H9 (cell line): ENCODE data around the gene BTBD18. TPM values are rescaled to one million over a fixed set of nuclear protein-coding genes. Genes with fewer than 3 reads are reported as not detected.
A peak's percentile ranks its signal among the peaks of the same experiment; 100 is the strongest.

Experiments
- DNase-seq: peaks from one replicate; pipeline ENCODE4 v3.0.0-alpha.2; 2017
- H2AFZ ChIP-seq: one replicate; pipeline ENCODE4 v1.6.1; 2013; ENCODE audit warnings: mild to moderate bottlenecking, low read length, control low read depth, moderate library complexity
- H2AK5ac ChIP-seq: 2 replicates; pipeline ENCODE4 v1.6.1; 2013; ENCODE audit warnings: low read length, control low read depth, mixed read lengths; ENCODE audit not compliant: insufficient read length
- H2BK120ac ChIP-seq: one replicate; pipeline ENCODE4 v1.6.1; 2013; ENCODE audit warnings: low read depth, mild to moderate bottlenecking, low read length, control low read depth, inconsistent platforms; ENCODE audit not compliant: poor library complexity, severe bottlenecking
- H2BK12ac ChIP-seq: 2 replicates; pipeline ENCODE4 v1.6.1; 2013; ENCODE audit warnings: low read length, control low read depth, mixed read lengths, low read depth; ENCODE audit not compliant: insufficient read length
- H2BK15ac ChIP-seq: 2 replicates; pipeline ENCODE4 v1.6.1; 2013; ENCODE audit warnings: low read depth, low read length, control low read depth
- H2BK20ac ChIP-seq: one replicate; pipeline ENCODE4 v1.6.1; 2013; ENCODE audit warnings: low read depth, mild to moderate bottlenecking, low read length, control low read depth, inconsistent platforms; ENCODE audit not compliant: poor library complexity, severe bottlenecking
- H2BK5ac ChIP-seq: 2 replicates; pipeline ENCODE4 v1.6.1; 2013; ENCODE audit warnings: low read length, control low read depth, mixed read lengths; ENCODE audit not compliant: insufficient read length
- H3K14ac ChIP-seq: 2 replicates; pipeline ENCODE4 v1.6.1; 2013; ENCODE audit warnings: low read length, control low read depth; ENCODE audit not compliant: insufficient read depth
- H3K18ac ChIP-seq: 2 replicates; pipeline ENCODE4 v1.6.1; 2013; ENCODE audit warnings: low read depth, mild to moderate bottlenecking, mixed read lengths, low read length, control low read depth; ENCODE audit not compliant: insufficient read length
- H3K23ac ChIP-seq: 2 replicates; pipeline ENCODE4 v1.6.1; 2013; ENCODE audit warnings: low read length, control low read depth, mixed read lengths, low read depth; ENCODE audit not compliant: insufficient read length
- H3K23me2 ChIP-seq: 2 replicates; pipeline ENCODE4 v1.6.1; 2013; ENCODE audit warnings: low read depth, mild to moderate bottlenecking, mixed read lengths, low read length, control low read depth; ENCODE audit not compliant: insufficient read length, poor library complexity, severe bottlenecking
- H3K27ac ChIP-seq: 2 replicates; pipeline ENCODE4 v1.5.1; 2013; ENCODE audit warnings: low read length, control low read depth, mixed read lengths, low read depth; ENCODE audit not compliant: insufficient read length
- H3K27me3 ChIP-seq: 2 replicates; pipeline ENCODE4 v1.6.1; 2013; ENCODE audit warnings: low read length, control low read depth, inconsistent platforms; ENCODE audit not compliant: insufficient read depth
- H3K4ac ChIP-seq: 2 replicates; pipeline ENCODE4 v1.6.1; 2013; ENCODE audit warnings: low read depth, mild to moderate bottlenecking, control low read depth, inconsistent platforms, low read length, moderate library complexity
- H3K4me1 ChIP-seq: 2 replicates; pipeline ENCODE4 v1.6.1; 2013; ENCODE audit warnings: low read length, control low read depth, inconsistent platforms; ENCODE audit not compliant: insufficient read depth
- H3K4me2 ChIP-seq: 2 replicates; pipeline ENCODE4 v1.6.1; 2013; ENCODE audit warnings: low read length, control low read depth, mixed read lengths; ENCODE audit not compliant: insufficient read length, insufficient read depth
- H3K56ac ChIP-seq: 2 replicates; pipeline ENCODE4 v1.6.1; 2013; ENCODE audit warnings: low read depth, mild to moderate bottlenecking, mixed read lengths, low read length, control low read depth; ENCODE audit not compliant: insufficient read length
- H3K79me1 ChIP-seq: 2 replicates; pipeline ENCODE4 v1.6.1; 2013; ENCODE audit warnings: low read depth, mild to moderate bottlenecking, moderate library complexity, low read length, control low read depth, inconsistent platforms; ENCODE audit not compliant: insufficient read depth, poor library complexity, severe bottlenecking
- H3K79me2 ChIP-seq: 2 replicates; pipeline ENCODE4 v1.6.1; 2013; ENCODE audit warnings: low read length, control low read depth, inconsistent platforms; ENCODE audit not compliant: insufficient read depth
- H3K9ac ChIP-seq: 2 replicates; pipeline ENCODE4 v1.6.1; 2013; ENCODE audit warnings: low read length, control low read depth, mixed read lengths; ENCODE audit not compliant: insufficient read length; ENCODE audit errors: extremely low read depth
- H3K9me3 ChIP-seq: one replicate; pipeline ENCODE4 v1.6.1; 2013; ENCODE audit warnings: low read depth, low read length, inconsistent platforms; ENCODE audit not compliant: control insufficient read depth
- H3T11ph ChIP-seq: one replicate; pipeline ENCODE4 v1.6.1; 2013; ENCODE audit warnings: mild to moderate bottlenecking, low read length, control low read depth, inconsistent platforms
- H4K20me1 ChIP-seq: one replicate; pipeline ENCODE4 v1.6.1; 2013; ENCODE audit not compliant: control insufficient read depth, insufficient read length, insufficient read depth
- H4K5ac ChIP-seq: 2 replicates; pipeline ENCODE4 v1.6.1; 2013; ENCODE audit warnings: low read depth, mild to moderate bottlenecking, mixed read lengths, low read length, control low read depth; ENCODE audit not compliant: insufficient read length
- H4K8ac ChIP-seq: replicated peaks from 2 replicates; pipeline ENCODE4 v1.6.1; 2013; ENCODE audit warnings: low read length, control low read depth, mixed read lengths, low read depth; ENCODE audit not compliant: insufficient read length
- H4K91ac ChIP-seq: 2 replicates; pipeline ENCODE4 v1.6.1; 2013; ENCODE audit warnings: low read depth, mild to moderate bottlenecking, moderate library complexity, mixed read lengths, low read length, control low read depth; ENCODE audit not compliant: insufficient read length
- H3K27ac Mint-ChIP-seq, 3 experiments: 2 replicates in 2 of 3; 3 replicates in 1 of 3; pipeline ENCODE4 v1.8.0; 2020 to 2021; ENCODE audit warnings: mixed read lengths in 3 of 3, mild to moderate bottlenecking in 1 of 3, moderate library complexity in 1 of 3
- H3K27me3 Mint-ChIP-seq: 2 replicates; pipeline ENCODE4 v1.8.0; 2021; ENCODE audit warnings: low read depth, mild to moderate bottlenecking, moderate library complexity, mixed read lengths
- H3K36me3 Mint-ChIP-seq, 3 experiments: 2 replicates in 2 of 3; 3 replicates in 1 of 3; pipeline ENCODE4 v1.8.0; 2020 to 2021; ENCODE audit warnings: low read depth in 3 of 3, mixed read lengths in 3 of 3; ENCODE audit not compliant: insufficient read depth in 1 of 3
- H3K4me1 Mint-ChIP-seq, 2 experiments: 2 replicates each; pipeline ENCODE4 v1.8.0; 2020; ENCODE audit warnings: mixed read lengths in 2 of 2
- H3K4me3 Mint-ChIP-seq, 2 experiments: 2 replicates in 1 of 2; 3 replicates in 1 of 2; pipeline ENCODE4 v1.8.0; 2020 to 2021; ENCODE audit warnings: mild to moderate bottlenecking in 2 of 2, mixed read lengths in 2 of 2, moderate library complexity in 1 of 2
- H3K9me3 Mint-ChIP-seq, 2 experiments: 2 replicates in 1 of 2; 3 replicates in 1 of 2; pipeline ENCODE4 v1.8.0; 2020; ENCODE audit warnings: mild to moderate bottlenecking in 2 of 2, mixed read lengths in 2 of 2, moderate library complexity in 1 of 2
- CTCF ChIP-seq: fragments of 200-600 bp; sonication (generic); conservative IDR thresholded peaks from 3 replicates; pipeline ENCODE4 v1.8.0; 2021; ENCODE audit warnings: antibody characterized with exemption, mild to moderate bottlenecking
- WGBS: extraction: QIAGEN DNeasy Blood & Tissue Kit; methylation state at CpG from one replicate; pipeline ENCODE4 v1.1.7; 2013; ENCODE audit warnings: missing lambda C conversion rate, low lambda C conversion rate, mixed read lengths; ENCODE audit not compliant: insufficient read length; ENCODE audit errors: extremely low coverage; 5-methylcytosine and 5-hydroxymethylcytosine counted together
- total RNA-seq: library from RNA; stranded (reverse); gene quantifications from 2 replicates; pipeline ENCODE4 v1.2.1, GENCODE V29; 2021

The BTBD18 gene
- total RNA-seq, 1 experiment from 2014 or later, result not detected

- TF ChIP-seq CTCF, result no peak
- peak within 1 kb of the TSS; percentile 84 for H3K18ac ChIP-seq
- no peak within 1 kb of the TSS for H2BK12ac ChIP-seq
- no peak within 1 kb of the TSS for H2BK15ac ChIP-seq
- H2AFZ ChIP-seq, result no peak within 1 kb of the TSS
- H3K4me1 ChIP-seq, result no peaks in the 10 kb centered on the region
- H4K20me1 ChIP-seq, result peaks cover 3% of the 10 kb centered on the region
- peak within 1 kb of the TSS; percentile 98 to 99 (median 99) for H3K27ac Mint-ChIP-seq
- no peak within 1 kb of the TSS for H3K4ac ChIP-seq
- no peaks in the 10 kb centered on the region for H3K9me3 ChIP-seq
- no CpG with 5 or more reads among the region's 75 CpGs for WGBS
- no peak within 1 kb of the TSS for H4K91ac ChIP-seq
- no peak within 1 kb of the TSS for H3K56ac ChIP-seq
- H3K23ac ChIP-seq, result no peak within 1 kb of the TSS
- no peaks in the 10 kb centered on the region for H3K27me3 ChIP-seq
- H3K27ac ChIP-seq, result peak within 1 kb of the TSS; percentile 48
- H3K14ac ChIP-seq, result peak within 1 kb of the TSS; percentile 77
- no peak within 1 kb of the TSS for H2BK20ac ChIP-seq
- peak within 1 kb of the TSS; percentile 90 for H3K4me2 ChIP-seq
- peak within 1 kb of the TSS; percentile 94 to 96 for H3K4me3 Mint-ChIP-seq
- H3K79me2 ChIP-seq, result peaks cover 5% of the 10 kb centered on the region; the same call in 1 of the 2 replicates
- H3K23me2 ChIP-seq, result peaks cover 6% of the 10 kb centered on the region
- H3K4me1 Mint-ChIP-seq, result peaks cover 11 to 15% of the 10 kb centered on the region in 2 experiments
- peak within 1 kb of the TSS; percentile 94 for H3K9ac ChIP-seq
- peak within 1 kb of the TSS; percentile 28 for H2BK120ac ChIP-seq
- H3K79me1 ChIP-seq, result peaks cover 3% of the 10 kb centered on the region
- H4K5ac ChIP-seq, result no peak within 1 kb of the TSS
- no peak within 1 kb of the TSS for H3T11ph ChIP-seq
- H3K27me3 Mint-ChIP-seq, result no peaks in the 10 kb centered on the region; the same call in 1 of the 2 replicates
- H3K9me3 Mint-ChIP-seq, result no peaks in the 10 kb centered on the region
- H2AK5ac ChIP-seq, result no peak within 1 kb of the TSS
- peak; percentile 99 for DNase-seq
- no peak within 1 kb of the TSS for H4K8ac ChIP-seq
- peaks cover 37 to 68% (median 62%) of the 10 kb centered on the region in 3 experiments for H3K36me3 Mint-ChIP-seq
- H2BK5ac ChIP-seq, result no peak within 1 kb of the TSS
Measured at GRCh38 chr11:57741132-57742086, 10.2 kb downstream of the BTBD18 start, which contains the start of gene SELENOH. TSS of gene SELENOH (plus strand) at chr11:57741491. CDS start at chr11:57741596, 105 bp downstream.
